Ectodermal cell (in vitro differentiated cells): Measurements from ENCODE around the gene AGPAT2.

Experiments used
- H3K27ac ChIP-seq: 2 replicates; pipeline ENCODE4 v1.7.0; 2013; ENCODE audit warnings: mild to moderate bottlenecking, low read depth, low read length; ENCODE audit not compliant: insufficient read depth, poor library complexity, severe bottlenecking
- H3K27me3 ChIP-seq: 2 replicates; pipeline ENCODE4 v1.7.0; 2013; ENCODE audit warnings: mild to moderate bottlenecking, low read length; ENCODE audit not compliant: insufficient read depth, control insufficient read depth, poor library complexity, severe bottlenecking
- H3K36me3 ChIP-seq: one replicate; pipeline ENCODE4 v1.7.0; 2013; ENCODE audit warnings: low read length; ENCODE audit not compliant: control insufficient read depth, insufficient read depth
- H3K4me1 ChIP-seq: one replicate; pipeline ENCODE4 v1.7.0; 2013; ENCODE audit warnings: low read length; ENCODE audit not compliant: control insufficient read depth, insufficient read depth
- H3K4me3 ChIP-seq: 2 replicates; pipeline ENCODE4 v1.7.0; 2013; ENCODE audit warnings: low read depth, low read length, control low read depth; ENCODE audit not compliant: insufficient read depth
- H3K9me3 ChIP-seq: 2 replicates; pipeline ENCODE4 v1.7.0; 2013; ENCODE audit warnings: mild to moderate bottlenecking, low read length, moderate library complexity; ENCODE audit not compliant: control insufficient read depth
- WGBS, 2 experiments: methylation state at CpG; one replicate each; pipeline ENCODE4 v1.1.7; 2013; ENCODE audit warnings: missing lambda C conversion rate in 2 of 2; 5-methylcytosine and 5-hydroxymethylcytosine counted together

Gene AGPAT2

GRCh38 chr9:136654820-136655535, 32.3 kb downstream of the AGPAT2 start:
- 92 to 93% methylated on average over 15 of the region's 15 CpGs for WGBS, 2 experiments
- Histone ChIP-seq H3K9me3 (no peaks in the 10 kb centered on the region), H3K4me1 (no peaks in the 10 kb centered on the region), H3K27me3 (no peaks in the 10 kb centered on the region), H3K36me3 (no peaks in the 10 kb centered on the region), H3K4me3 (no peak overlapping the region), H3K27ac (no peak overlapping the region)

DNA sequence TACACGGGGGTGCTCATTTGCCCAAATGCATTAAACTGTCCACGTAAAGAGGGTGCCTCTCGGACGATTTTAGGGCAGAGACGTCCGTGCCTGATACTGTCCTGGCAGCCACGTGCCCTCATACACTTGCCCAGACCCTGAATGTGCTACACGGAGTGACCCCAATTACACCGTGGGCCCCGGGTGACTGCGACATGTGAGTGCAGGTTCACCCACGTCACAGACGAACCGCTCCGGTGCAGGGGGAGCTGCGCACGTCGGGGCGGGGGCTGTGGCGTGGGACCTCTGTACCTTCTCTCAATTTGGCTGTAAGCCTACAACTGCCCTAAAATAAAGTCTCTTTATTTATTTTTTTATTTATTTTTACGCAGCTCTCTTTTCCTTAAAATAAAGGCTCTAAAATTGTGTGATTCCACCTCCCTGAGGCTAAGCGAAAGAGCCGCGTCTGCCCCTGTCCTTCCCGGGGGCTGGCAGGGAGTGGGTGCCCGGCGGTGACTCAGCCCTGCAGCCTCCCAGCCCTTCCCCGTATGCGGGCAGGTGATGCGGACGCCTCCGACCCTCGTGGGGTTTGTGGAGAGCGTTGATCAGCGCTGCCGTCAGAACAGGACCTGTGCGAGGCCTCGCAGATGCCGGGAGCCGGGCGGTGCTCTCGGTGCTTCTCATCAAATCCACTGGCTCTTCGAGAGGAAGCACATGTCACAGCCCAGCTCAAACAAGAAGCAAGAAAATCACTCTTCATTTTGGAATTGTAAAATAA, 33.8 kb downstream of the AGPAT2 start:
- no peaks in the 10 kb centered on the region for H3K4me1 ChIP-seq
- H3K27ac ChIP-seq: no peak overlapping the region
- no peaks in the 10 kb centered on the region for H3K27me3 ChIP-seq
- no peaks in the 10 kb centered on the region for H3K9me3 ChIP-seq
- no peaks in the 10 kb centered on the region for H3K36me3 ChIP-seq
- WGBS, 2 experiments: 86 to 88% methylated on average over 43 of the region's 43 CpGs
- no peak overlapping the region for H3K4me3 ChIP-seq

DNA sequence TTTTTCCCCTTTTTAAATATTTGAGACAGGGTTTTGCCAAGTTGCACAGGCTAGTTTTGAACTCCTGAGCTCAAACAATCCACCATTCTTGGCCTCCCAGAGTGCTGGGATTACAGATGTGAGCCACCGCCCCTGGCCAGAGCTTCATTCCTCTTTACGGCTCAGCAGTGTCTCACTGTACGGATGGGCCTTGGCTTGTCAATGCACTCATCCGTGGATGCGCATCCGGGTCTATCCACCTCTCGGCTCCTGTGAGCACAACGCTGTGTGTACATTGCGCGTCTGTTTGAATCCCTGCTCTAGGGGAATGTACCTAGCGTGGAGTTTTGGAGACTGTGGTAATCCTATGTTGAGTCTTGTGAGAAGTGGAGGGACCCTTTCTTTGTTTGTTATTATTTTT, 35.4 kb downstream of the AGPAT2 start:
- H3K4me1 ChIP-seq: no peaks in the 10 kb centered on the region
- H3K9me3 ChIP-seq: no peaks in the 10 kb centered on the region
- H3K36me3 ChIP-seq: no peaks in the 10 kb centered on the region
- no peak overlapping the region for H3K4me3 ChIP-seq
- no peaks in the 10 kb centered on the region for H3K27me3 ChIP-seq
- WGBS, 2 experiments: 93 to 97% methylated on average over 11 of the region's 11 CpGs
- H3K27ac ChIP-seq: no peak overlapping the region

DNA sequence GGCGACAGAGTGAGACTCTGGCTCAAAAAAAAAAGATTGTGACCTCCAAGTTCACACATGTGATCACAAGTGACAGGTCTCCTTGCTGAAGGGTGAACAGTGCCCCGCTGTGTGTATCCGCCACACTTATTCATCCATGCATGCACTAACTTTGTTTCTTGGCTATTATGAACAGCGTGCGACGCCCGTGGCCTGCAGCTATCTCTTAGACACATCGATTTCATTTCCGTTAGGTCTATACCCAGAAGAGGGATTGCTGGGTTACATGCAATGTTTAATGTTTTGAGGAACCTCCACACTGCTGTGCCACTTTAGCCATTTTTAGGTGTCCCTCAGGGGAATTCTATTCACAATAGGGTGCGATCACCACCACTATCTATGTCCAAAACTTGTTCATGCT, 36.6 kb downstream of the AGPAT2 start:
- Histone ChIP-seq H3K27me3 (no peaks in the 10 kb centered on the region), H3K9me3 (no peaks in the 10 kb centered on the region), H3K4me1 (peaks cover 12% of the 10 kb centered on the region), H3K4me3 (no peak overlapping the region), H3K36me3 (no peaks in the 10 kb centered on the region), H3K27ac (no peak overlapping the region)
- 94 to 96% methylated on average over 10 of the region's 10 CpGs for WGBS, 2 experiments

DNA sequence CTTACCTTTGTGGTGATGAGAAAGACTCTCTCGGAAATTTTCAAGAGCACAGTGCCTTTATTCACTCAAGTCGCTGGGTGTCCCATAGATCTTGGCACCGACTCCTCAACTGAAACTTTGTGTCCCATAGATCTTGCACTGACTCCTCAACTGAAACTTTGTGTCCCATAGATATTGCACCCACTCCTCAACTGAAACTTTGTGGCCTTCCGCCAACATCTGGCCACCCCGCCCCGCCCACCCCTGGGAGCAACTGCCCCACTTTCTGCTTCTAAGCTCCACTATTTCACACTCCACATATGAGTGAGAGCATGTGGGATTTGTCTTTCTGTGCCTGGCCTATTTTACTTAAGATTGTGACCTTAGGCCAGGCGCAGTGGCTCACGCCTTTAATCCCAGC, 37.2 kb downstream of the AGPAT2 start:
- WGBS, 2 experiments: 95 to 96% methylated on average over 7 to 8 of the region's 8 CpGs
- Histone ChIP-seq H3K36me3 (no peaks in the 10 kb centered on the region), H3K27ac (no peak overlapping the region)

DNA sequence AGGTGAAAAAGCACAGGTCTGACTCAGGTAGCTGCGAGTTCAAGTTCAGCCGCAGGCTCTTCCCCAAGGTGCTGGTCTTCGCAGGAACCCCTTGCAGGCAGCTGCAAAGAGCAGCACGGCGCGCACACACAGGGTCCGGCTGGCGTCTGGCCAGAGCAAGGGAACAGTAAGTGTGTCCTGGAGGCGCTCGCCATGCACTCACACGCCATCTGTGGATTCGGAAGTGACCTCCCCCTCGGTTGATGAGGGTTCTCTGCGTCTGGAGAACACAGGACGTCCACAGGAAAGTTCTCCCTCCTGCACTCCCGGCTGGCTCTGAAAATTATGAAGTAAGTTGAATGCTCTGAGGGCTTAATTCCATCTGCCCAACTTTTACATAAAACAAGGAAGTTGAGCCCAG, 38.5 kb downstream of the AGPAT2 start:
- 91 to 92% methylated on average over 15 to 16 of the region's 16 CpGs for WGBS, 2 experiments
- no peak overlapping the region for H3K4me3 ChIP-seq
- H3K4me1 ChIP-seq: peaks cover 28% of the 10 kb centered on the region
- no peak overlapping the region for H3K27ac ChIP-seq
- peaks cover 6% of the 10 kb centered on the region for H3K27me3 ChIP-seq
- H3K9me3 ChIP-seq: no peaks in the 10 kb centered on the region
- no peaks in the 10 kb centered on the region for H3K36me3 ChIP-seq

More for the DNA sequence above, 37.2 kb downstream of the AGPAT2 start:
- H3K9me3 ChIP-seq: no peaks in the 10 kb centered on the region
- peaks cover 17% of the 10 kb centered on the region for H3K4me1 ChIP-seq
- H3K4me3 ChIP-seq: no peak overlapping the region
- no peaks in the 10 kb centered on the region for H3K27me3 ChIP-seq

DNA sequence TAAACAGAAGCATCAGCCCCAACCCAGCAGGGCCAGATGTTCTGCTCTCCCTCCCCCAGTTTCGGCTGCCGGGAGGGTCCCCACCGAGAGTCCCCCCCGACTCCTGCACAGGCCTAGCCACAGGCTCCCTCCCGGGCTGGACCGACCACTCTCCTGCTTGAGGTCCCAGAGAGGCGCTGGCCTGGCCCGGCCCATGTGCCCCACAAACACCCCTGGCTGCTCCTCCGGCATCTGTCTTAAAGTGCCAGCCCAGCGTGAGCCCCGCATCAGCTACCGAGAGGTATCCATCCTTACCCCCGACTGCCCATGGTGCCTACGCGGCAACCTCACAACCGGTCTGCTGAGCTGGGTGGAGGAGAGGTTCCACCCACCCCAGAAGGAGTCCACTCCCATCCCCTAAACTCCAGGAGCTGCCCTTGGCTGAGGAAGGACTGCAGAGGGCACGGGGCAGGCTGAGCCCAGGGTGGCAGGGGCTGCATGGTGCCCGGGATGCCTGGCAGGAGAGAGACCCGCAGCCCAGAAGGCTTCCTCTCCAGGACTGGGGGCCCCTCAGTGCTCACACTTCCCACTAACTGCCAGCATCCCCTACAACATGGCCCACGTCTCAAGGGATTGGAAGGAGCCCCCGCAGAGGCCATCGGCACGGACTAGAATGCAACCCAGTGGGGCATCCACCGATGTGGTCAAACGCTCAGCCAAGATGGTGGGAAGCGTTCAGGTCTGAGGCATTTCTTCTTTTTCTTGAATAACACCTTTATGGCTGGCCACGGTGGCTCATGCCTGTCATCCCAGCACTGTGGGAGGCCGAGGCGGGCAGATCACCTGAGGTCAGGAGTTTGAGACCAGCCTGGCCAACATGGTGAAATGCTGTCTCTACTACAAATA, 40.2 kb downstream of the AGPAT2 start:
- no peaks in the 10 kb centered on the region for H3K9me3 ChIP-seq
- H3K27ac ChIP-seq: no peak overlapping the region
- H3K27me3 ChIP-seq: peaks cover 12% of the 10 kb centered on the region
- no peak overlapping the region for H3K4me3 ChIP-seq
- peaks cover 28% of the 10 kb centered on the region for H3K4me1 ChIP-seq
- 87 to 89% methylated on average over 29 of the region's 29 CpGs for WGBS, 2 experiments
- H3K36me3 ChIP-seq: no peaks in the 10 kb centered on the region

DNA sequence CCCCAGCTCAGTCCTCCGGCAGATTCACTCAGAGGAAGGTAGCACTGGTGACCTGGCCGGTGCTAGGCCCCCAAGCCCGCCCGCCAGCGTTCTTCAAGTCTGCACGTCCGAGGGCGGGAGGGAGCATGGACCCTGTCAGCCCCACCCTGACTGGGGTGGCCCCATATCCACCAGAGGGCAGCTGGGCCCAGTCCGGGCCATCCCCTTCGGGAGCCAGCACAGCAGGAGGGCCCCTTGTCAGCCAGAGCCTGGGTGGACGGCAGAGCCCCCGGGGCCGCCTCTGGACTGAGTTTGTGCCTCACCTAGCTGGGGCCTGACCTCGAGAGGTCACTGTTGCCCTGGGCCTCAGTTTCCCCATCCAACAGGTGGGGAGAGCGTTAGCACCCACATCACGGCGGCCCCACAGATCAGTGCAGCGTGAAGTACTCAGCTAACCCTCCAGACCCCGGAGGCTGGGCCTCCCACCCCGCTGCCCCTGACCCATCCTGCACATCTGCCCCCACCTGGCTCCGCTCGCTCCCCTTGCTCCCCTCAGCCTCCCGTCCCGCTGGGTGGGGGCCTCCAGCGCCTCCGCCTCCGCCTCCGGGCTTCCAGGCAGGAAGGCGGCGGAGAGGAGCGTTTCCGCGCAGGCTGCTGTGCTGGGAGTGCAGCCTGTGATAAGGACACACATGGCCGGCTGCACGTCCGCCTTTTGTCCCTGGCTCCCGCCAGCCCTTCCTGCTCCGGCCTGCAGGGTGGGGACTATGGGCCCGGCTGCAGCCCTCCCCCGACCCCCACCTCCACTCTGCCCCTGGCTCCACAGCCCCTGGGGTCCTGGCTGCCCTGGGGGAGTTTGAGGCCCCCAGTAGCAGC, 41.1 kb downstream of the AGPAT2 start:
- WGBS, 2 experiments: 83 to 85% methylated on average over 40 of the region's 40 CpGs
- no peak overlapping the region for H3K4me3 ChIP-seq
- no peaks in the 10 kb centered on the region for H3K36me3 ChIP-seq
- H3K4me1 ChIP-seq: peaks cover 28% of the 10 kb centered on the region
- no peaks in the 10 kb centered on the region for H3K9me3 ChIP-seq
- H3K27ac ChIP-seq: no peak overlapping the region
- H3K27me3 ChIP-seq: peaks cover 12% of the 10 kb centered on the region

GRCh38 chr9:136645352-136645902, 41.8 kb downstream of the AGPAT2 start:
- 91% methylated on average over 18 of the region's 18 CpGs for WGBS, 2 experiments
- no peak overlapping the region for H3K27ac ChIP-seq
- peaks cover 12% of the 10 kb centered on the region for H3K27me3 ChIP-seq

More at GRCh38 chr9:136645352-136645902, 41.8 kb downstream of the AGPAT2 start:
- no peaks in the 10 kb centered on the region for H3K9me3 ChIP-seq
- H3K4me3 ChIP-seq: no peak overlapping the region
- H3K36me3 ChIP-seq: no peaks in the 10 kb centered on the region
- peaks cover 28% of the 10 kb centered on the region for H3K4me1 ChIP-seq
